ENCODE results near the gene CCN2. TPM values are rescaled to one million over a fixed set of nuclear protein-coding genes. Genes with fewer than 3 reads are reported as not detected.

CCN2 gene
- total RNA-seq, 2 experiments from 2014 or later = 0.11 TPM; not detected in 1

DNA sequence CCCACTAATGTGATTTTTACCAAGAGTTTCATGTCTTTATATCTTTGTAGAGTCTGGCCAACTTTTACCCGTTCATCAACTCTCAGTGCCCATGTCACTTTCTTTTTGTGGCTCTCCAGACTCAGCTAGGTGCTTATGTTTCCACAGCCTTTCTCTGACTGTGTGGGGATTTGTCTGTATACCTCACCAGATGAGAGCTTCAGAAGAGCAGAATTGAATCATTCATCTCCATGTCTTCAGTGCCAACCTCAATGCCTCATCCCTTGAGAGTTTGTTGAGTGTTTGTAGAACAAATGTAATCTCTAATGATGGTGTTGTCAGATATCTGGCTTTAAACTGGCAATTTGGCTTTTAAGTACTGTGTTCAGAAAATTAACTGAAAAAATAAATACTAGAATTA is 16.8 kb upstream of the CCN2 start:
- H3K4me3 ChIP-seq (ENCODE audit: low read length) = no peak overlapping the region
- ATAC-seq (ENCODE audit: poor library complexity) (no peak), DNase-seq (no peak)
- H3K27ac Mint-ChIP-seq = no peak overlapping the region
- ChIA-PET POLR2A (no interaction called here), CTCF (no interaction called here)
- no peaks in the 10 kb centered on the region for H3K36me3 ChIP-seq (ENCODE audit: insufficient read depth, low read length)
- H3K27me3 Mint-ChIP-seq = peaks cover 28% of the 10 kb centered on the region
- intact Hi-C loops (cut with DNase I, micrococcal nuclease) = no loop called here
- no peak overlapping the region for H3K27ac ChIP-seq (ENCODE audit: low read depth in 1 of 2, low read length in 2 of 2)
- no peaks in the 10 kb centered on the region for H3K4me1 ChIP-seq (ENCODE audit: insufficient read depth, low read length)
- H3K9me3 Mint-ChIP-seq = no peaks in the 10 kb centered on the region
- H3K4me3 Mint-ChIP-seq = no peak overlapping the region
- H3K36me3 Mint-ChIP-seq (ENCODE audit: low read depth) = no peaks in the 10 kb centered on the region
- TF ChIP-seq, protein P1, sequence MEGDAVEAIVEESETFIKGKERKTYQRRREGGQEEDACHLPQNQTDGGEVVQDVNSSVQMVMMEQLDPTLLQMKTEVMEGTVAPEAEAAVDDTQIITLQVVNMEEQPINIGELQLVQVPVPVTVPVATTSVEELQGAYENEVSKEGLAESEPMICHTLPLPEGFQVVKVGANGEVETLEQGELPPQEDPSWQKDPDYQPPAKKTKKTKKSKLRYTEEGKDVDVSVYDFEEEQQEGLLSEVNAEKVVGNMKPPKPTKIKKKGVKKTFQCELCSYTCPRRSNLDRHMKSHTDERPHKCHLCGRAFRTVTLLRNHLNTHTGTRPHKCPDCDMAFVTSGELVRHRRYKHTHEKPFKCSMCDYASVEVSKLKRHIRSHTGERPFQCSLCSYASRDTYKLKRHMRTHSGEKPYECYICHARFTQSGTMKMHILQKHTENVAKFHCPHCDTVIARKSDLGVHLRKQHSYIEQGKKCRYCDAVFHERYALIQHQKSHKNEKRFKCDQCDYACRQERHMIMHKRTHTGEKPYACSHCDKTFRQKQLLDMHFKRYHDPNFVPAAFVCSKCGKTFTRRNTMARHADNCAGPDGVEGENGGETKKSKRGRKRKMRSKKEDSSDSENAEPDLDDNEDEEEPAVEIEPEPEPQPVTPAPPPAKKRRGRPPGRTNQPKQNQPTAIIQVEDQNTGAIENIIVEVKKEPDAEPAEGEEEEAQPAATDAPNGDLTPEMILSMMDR (IDR thresholded peaks at IDR 0.05) = no peak
- H3K9me3 ChIP-seq (ENCODE audit: control insufficient read depth in 1 of 2, insufficient read depth in 1 of 2, low read length in 2 of 2) = no peaks in the 10 kb centered on the region
- H3K4me1 Mint-ChIP-seq (ENCODE audit: low read depth) = no peaks in the 10 kb centered on the region
- H3K27me3 ChIP-seq (ENCODE audit: control insufficient read depth in 1 of 2, insufficient read depth in 2 of 2, low read length in 2 of 2) = no peaks in the 10 kb centered on the region

DNA sequence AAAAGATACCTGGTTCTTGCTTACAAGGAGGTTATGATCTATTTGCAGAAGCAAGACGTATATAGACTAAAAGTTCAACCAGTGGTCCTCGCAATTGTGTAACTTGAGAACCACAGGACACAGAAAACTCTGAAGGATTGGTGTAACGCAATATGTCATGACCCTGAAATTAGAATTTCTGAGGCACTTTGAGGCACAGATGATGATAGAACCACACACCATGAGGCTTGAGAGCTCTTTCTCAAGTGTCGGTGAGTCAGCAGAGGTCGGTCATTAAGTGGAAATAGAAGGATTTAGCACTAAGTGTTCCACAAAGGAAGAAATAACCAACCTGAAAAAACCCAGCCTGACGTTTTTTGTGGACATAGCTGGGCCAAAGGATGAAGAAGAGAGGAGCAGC is 15.3 kb upstream of the CCN2 start:
- H3K4me3 Mint-ChIP-seq = no peak overlapping the region
- TF ChIP-seq, protein P1 (IDR thresholded peaks at IDR 0.05) = no peak
- H3K36me3 Mint-ChIP-seq (ENCODE audit: low read depth) = no peaks in the 10 kb centered on the region
- Histone ChIP-seq H3K27ac (ENCODE audit: low read depth in 1 of 2, low read length in 2 of 2) (no peak overlapping the region), H3K4me3 (ENCODE audit: low read length) (no peak overlapping the region), H3K4me1 (ENCODE audit: insufficient read depth, low read length) (no peaks in the 10 kb centered on the region), H3K27me3 (ENCODE audit: control insufficient read depth in 1 of 2, insufficient read depth in 2 of 2, low read length in 2 of 2) (no peaks in the 10 kb centered on the region), H3K36me3 (ENCODE audit: insufficient read depth, low read length) (no peaks in the 10 kb centered on the region), H3K9me3 (ENCODE audit: control insufficient read depth in 1 of 2, insufficient read depth in 1 of 2, low read length in 2 of 2) (no peaks in the 10 kb centered on the region)
- ChIA-PET CTCF (no interaction called here), POLR2A (no interaction called here)
- no peak for DNase-seq
- intact Hi-C loops (cut with DNase I, micrococcal nuclease) = no loop called here
- H3K4me1 Mint-ChIP-seq (ENCODE audit: low read depth) = no peaks in the 10 kb centered on the region
- no peaks in the 10 kb centered on the region for H3K9me3 Mint-ChIP-seq
- H3K27me3 Mint-ChIP-seq = peaks cover 25% of the 10 kb centered on the region
- ATAC-seq (ENCODE audit: poor library complexity) = no peak
- H3K27ac Mint-ChIP-seq = no peak overlapping the region

DNA sequence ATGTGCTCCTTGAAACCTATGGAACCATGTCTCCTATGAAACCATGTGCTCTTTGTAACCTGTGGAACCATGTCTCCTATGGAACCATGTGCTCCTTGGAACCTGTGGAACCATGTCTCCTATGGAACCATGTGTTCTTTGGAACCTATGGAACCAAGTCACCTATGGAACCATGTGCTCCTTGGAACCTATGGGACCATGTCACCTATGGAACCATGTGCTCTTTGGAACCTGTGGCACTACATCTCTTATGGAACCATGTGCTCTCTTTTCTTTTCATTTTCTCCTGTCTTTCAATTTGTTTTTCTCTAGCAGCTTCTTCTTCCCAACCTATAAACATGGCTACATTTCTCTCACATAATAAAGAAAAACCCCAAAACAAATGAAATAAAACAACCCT is 11.9 kb upstream of the CCN2 start:
- Histone ChIP-seq H3K27me3 (ENCODE audit: control insufficient read depth in 1 of 2, insufficient read depth in 2 of 2, low read length in 2 of 2) (no peaks in the 10 kb centered on the region), H3K4me1 (ENCODE audit: insufficient read depth, low read length) (no peaks in the 10 kb centered on the region), H3K27ac (ENCODE audit: low read depth in 1 of 2, low read length in 2 of 2) (no peak overlapping the region), H3K36me3 (ENCODE audit: insufficient read depth, low read length) (no peaks in the 10 kb centered on the region), H3K9me3 (ENCODE audit: control insufficient read depth in 1 of 2, insufficient read depth in 1 of 2, low read length in 2 of 2) (no peaks in the 10 kb centered on the region), H3K4me3 (ENCODE audit: low read length) (no peak overlapping the region)
- Mint-ChIP-seq H3K27ac (no peak overlapping the region), H3K36me3 (ENCODE audit: low read depth) (no peaks in the 10 kb centered on the region), H3K4me3 (no peak overlapping the region), H3K27me3 (peaks cover 12% of the 10 kb centered on the region), H3K4me1 (ENCODE audit: low read depth) (no peaks in the 10 kb centered on the region), H3K9me3 (no peaks in the 10 kb centered on the region)
- TF ChIP-seq, protein P1 (IDR thresholded peaks at IDR 0.05) = no peak
- CTCF ChIA-PET = no interaction called here
- ATAC-seq (ENCODE audit: poor library complexity) (no peak), DNase-seq (no peak)
- intact Hi-C loops (cut with DNase I, micrococcal nuclease) = no loop called here
- POLR2A ChIA-PET = no interaction called here
